Measurements from ENCODE around the gene EVL. TPM values are rescaled to one million over a fixed set of nuclear protein-coding genes. Genes with fewer than 3 reads are reported as not detected.
A peak's percentile ranks its signal among the peaks of the same experiment; 100 is the strongest.

Gene EVL
- total and polyA plus RNA-seq, 2 of the 8 experiments (the other 6 are each of a cell fraction or from before 2014, with no cell fraction given) = 30.7 to 64.6 TPM

DNA sequence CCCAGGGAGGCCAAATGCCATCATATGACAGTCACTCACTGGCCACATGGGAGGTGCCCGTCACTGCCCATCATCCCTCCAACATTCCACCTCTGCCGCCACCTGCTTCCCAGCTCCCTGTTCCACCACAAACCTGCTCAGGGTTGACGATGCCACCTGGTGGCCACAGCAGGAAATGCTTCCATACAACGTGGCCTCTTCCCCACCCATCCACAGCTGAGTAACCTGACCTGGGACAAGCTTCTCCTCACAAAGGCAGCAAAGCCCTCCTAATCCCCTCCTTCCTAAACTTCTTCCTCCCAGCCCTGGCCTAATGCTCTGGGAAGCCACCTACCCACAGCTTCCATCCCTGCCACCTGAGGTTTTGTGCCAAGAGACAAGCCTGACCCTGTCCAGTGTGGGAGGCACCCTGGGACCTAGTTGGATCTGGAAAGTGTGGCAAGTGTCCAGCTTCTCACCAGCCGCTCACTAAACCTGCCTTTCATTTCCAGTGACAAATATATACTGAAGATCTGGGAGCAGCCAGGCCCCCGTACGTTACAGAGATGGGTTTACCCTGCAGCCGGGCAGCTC lies 89.9 kb downstream of the EVL start (continued):
- no peak for TF ChIP-seq CHD7 (IDR thresholded peaks at IDR 0.05; ENCODE audit: insufficient replicate concordance, low read length)
- no peak for TF ChIP-seq NRF1 (IDR thresholded peaks at IDR 0.05; ENCODE audit: low read depth, low read length)
- peak in 2 of 3 experiments; percentile 95 to 99; a peak in 3 of 4 replicates for TF ChIP-seq CTCF (IDR thresholded peaks at IDR 0.05; ENCODE audit: control extremely low read depth in 1 of 3, insufficient read depth in 1 of 3, low read depth in 1 of 3, low read length in 3 of 3)
- no peak for TF ChIP-seq EZH2 (IDR thresholded peaks at IDR 0.05; ENCODE audit: low read depth, low read length, severe bottlenecking)
- no peak for TF ChIP-seq TBP (IDR thresholded peaks at IDR 0.05; ENCODE audit: low read depth, low read length)
- no peak for TF ChIP-seq POLR2AphosphoS5 (IDR thresholded peaks at IDR 0.05; ENCODE audit: low read depth, low read length)
- TF ChIP-seq SP1 (IDR thresholded peaks at IDR 0.05; ENCODE audit: low read depth, low read length) = 0 out of 2 replicates have a peak, but pooled peaks have one; percentile 34
- TF ChIP-seq RBBP5 (IDR thresholded peaks at IDR 0.05; ENCODE audit: borderline replicate concordance, low read depth, low read length) = no peak

Data from H1 (cell line).